GM12873 (cell line): ENCODE data around the gene VWA2.

Experiments
- CTCF ChIP-seq: IDR thresholded peaks from 2 replicates; pipeline ENCODE4 v1.5.1; 2012; ENCODE audit warnings: low read depth, mild to moderate bottlenecking, moderate library complexity, low read length, control low read depth; ENCODE audit not compliant: insufficient read depth; ENCODE audit errors: missing control alignments

The VWA2 gene

DNA sequence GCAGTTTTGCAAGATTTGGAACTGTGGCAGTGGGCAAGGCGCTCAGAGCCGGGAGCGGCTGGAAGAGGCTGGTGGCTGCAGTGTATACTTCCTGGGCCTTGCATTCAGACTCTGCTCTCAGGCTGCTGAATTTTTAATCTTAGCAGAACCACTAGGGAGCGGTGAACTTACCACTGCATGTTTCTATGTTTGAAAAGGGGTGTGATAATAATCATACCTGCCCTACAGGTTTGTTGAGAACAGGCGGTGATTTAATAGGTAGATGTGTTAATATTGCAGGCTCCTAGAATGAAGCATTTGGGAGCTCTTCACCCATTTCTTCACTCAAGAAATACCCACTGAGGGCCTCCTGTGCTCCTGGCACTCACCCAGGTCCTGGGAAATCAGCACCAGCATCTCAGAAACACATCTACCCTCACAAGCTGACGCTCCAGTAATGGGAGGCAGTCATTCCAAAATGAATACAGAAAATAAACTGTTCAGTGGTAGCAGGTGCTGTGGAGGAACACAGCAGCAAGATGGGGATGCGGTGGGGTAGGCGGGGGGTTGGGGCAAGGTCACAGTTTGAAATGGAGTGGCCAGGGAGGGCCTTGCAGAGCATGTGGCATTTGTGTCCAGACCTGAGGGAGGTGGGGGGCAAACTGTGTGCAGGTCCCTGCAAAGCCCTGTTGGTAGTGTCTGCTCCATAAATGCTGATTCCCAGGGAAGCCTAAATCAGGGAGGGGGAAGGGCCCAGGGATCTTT is 41.0 kb downstream of the VWA2 start:
- no peak for TF ChIP-seq CTCF

- TF ChIP-seq CTCF = no peak
Observed at GRCh38 chr10:114281006-114281405, 42.0 kb downstream of the VWA2 start.

DNA sequence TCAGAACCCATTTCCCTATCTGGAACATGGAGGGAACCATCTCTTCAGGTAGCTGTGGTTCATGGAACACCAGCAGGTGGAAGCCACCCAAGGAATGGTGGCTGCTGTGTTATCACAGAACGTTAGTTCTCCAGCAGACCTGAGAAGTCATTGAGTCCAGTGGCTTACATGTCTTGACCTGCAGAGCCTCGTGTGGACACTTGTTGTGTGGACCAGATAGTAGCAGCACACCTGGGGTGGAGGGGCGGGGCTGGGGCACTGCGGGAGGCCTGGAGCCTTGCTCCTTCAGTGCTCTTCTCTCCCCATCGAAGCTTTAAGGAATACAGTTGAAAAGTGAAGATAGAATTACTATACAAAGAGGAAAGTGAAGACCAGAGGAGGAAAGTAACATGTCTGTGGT is 42.4 kb downstream of the VWA2 start:
- TF ChIP-seq CTCF = no peak

DNA sequence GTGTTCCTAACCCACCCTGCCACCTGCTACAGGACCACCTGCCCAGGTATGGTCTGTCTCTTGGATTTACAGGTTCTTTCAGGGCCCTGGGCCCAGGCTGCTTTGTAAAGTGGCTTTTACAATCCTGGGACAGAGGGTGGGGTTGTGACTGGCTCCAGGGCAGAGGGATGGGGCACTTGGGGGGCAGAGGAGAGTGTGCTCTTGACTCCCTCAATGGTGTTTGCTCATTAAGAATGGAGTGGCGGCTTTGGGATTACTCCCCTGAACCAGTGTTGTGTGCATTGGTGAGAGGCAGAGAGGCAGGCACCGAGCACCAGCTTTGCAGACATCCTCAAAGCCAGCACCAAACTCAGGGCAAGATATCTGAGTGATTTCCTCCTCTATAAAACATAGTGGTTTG is 43.5 kb downstream of the VWA2 start:
- no peak for TF ChIP-seq CTCF

DNA sequence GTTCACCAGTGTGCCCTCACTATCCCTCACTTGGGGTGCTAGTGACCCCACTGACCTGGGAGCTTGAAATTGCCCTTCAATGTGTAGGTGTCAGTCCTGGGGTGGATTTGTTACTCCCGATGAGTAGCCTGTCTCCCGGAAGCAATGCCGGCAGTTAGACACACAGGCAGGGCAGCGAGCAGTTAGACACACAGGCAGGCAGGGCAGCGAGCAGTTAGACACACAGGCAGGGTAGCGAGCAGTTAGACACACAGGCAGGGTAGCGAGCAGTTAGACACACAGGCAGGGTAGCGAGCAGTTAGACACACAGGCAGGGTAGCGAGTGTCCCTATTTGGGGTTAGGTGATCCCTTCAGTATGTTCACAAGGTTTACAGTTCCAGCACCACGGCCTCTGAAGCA is 44.0 kb downstream of the VWA2 start:
- no peak for TF ChIP-seq CTCF

GRCh38 chr10:114283535-114284234 is 44.6 kb downstream of the VWA2 start:
- no peak for TF ChIP-seq CTCF

GRCh38 chr10:114284346-114285071 is 45.5 kb downstream of the VWA2 start:
- TF ChIP-seq CTCF = no peak
